MG63 (cell line): ENCODE results near the gene EN2. TPM values are rescaled to one million over a fixed set of nuclear protein-coding genes. Genes with fewer than 3 reads are reported as not detected.

Experiments
- DNase-seq: peaks from one replicate; pipeline ENCODE4 v3.0.0-alpha.2; 2020
- H3K27me3 ChIP-seq: fragments of 250-450 bp; sonication (Bioruptor Pico); 2 replicates; pipeline ENCODE4 v1.5.1; 2020; ENCODE audit warnings: mild to moderate bottlenecking, moderate library complexity
- H3K36me3 ChIP-seq: fragments of 250-450 bp; sonication (Bioruptor Pico); 2 replicates; pipeline ENCODE4 v1.5.1; 2020; ENCODE audit warnings: mild to moderate bottlenecking, moderate library complexity
- H3K4me3 ChIP-seq: fragments of 250-450 bp; sonication (Bioruptor Pico); 2 replicates; pipeline ENCODE4 v1.5.1; 2020; ENCODE audit warnings: mild to moderate bottlenecking, moderate library complexity
- H3K9me3 ChIP-seq: fragments of 250-450 bp; sonication (Bioruptor Pico); 2 replicates; pipeline ENCODE4 v1.5.1; 2020; ENCODE audit warnings: mild to moderate bottlenecking, moderate library complexity
- total RNA-seq: library from RNA; depleted of rRNA; stranded (reverse); fragments of >200 nt; shearing (Covaris generic); gene quantifications from 2 replicates; pipeline ENCODE4 v1.2.3, GENCODE V29; 2014; ENCODE audit warnings: low replicate concordance

Gene EN2
- total RNA-seq, 1 experiment from 2014 or later, result 1.7 TPM

GRCh38 chr7:155423337-155424285 is 34.3 kb upstream of the EN2 start:
- no peak overlapping the region for H3K4me3 ChIP-seq
- no peaks in the 10 kb centered on the region for H3K27me3 ChIP-seq
- DNase-seq, result no peak
- H3K9me3 ChIP-seq, result no peaks in the 10 kb centered on the region
- H3K36me3 ChIP-seq, result no peaks in the 10 kb centered on the region

- Histone ChIP-seq H3K36me3 (no peaks in the 10 kb centered on the region), H3K9me3 (no peaks in the 10 kb centered on the region), H3K27me3 (no peaks in the 10 kb centered on the region), H3K4me3 (no peak overlapping the region)
- no peak for DNase-seq
Observed at GRCh38 chr7:155424301-155425010, 33.5 kb upstream of the EN2 start.

DNA sequence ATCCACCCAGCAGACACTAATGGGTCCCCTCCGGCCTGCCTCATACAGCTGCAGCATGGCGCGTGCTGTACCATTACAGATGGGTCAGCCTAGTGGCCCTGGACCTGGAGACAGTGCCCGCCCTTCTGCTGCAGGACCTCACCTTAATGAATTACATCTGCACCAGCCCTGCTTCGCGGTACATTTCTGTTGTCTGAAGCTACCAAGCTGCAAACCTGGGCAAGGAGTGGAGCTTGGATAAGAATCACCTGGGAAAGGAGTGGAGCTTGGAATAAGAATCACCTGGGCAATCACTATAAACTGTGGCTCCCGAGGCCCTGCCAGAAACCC is 33.0 kb upstream of the EN2 start:
- no peaks in the 10 kb centered on the region for H3K27me3 ChIP-seq
- no peaks in the 10 kb centered on the region for H3K36me3 ChIP-seq
- H3K4me3 ChIP-seq, result no peak overlapping the region
- no peak for DNase-seq
- no peaks in the 10 kb centered on the region for H3K9me3 ChIP-seq

GRCh38 chr7:155425887-155426286 is 32.0 kb upstream of the EN2 start:
- H3K36me3 ChIP-seq, result no peaks in the 10 kb centered on the region
- H3K27me3 ChIP-seq, result no peaks in the 10 kb centered on the region
- no peaks in the 10 kb centered on the region for H3K9me3 ChIP-seq
- H3K4me3 ChIP-seq, result no peak overlapping the region
- no peak for DNase-seq

DNA sequence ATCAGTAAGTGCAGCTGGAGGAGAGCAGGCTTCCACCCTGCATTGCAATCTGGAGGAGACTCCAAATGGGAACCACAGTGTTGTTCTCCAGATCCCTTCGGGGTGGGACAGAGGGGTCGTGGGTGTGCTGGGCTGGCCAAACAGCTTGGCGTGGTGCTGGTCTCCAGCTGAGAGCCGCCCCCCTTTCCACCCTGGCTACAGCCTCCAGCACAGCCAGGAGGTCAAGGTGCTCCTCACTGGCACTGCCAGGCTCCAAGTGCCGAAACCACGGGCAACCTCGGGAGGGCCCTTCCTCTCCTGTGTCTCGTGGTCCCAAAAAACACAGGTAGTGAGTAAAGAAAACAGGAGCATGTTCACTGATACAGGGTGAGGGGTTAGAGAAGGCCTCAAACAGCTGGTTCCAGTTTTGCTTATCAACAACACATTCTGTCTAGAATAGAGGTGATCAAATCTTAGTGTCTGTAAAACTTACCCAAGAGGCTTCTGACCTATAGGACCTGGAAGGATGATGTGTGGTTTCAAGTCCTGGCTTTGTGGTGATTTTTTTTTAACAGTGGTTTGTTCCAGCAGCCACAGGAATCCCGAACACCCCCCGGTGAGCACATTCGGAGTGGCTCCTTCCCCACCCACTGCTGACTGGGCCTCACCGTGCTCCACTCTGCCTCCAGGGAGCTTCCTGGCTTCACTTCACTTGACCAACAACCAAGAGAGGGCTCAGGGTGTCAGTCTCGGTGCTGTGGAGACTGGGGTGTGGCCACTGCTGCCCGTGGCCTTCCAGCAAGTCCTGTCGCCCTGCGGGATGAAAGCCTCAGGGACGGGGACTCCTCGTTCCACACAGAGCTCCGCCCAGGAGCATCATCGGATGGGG is 31.2 kb upstream of the EN2 start:
- H3K36me3 ChIP-seq, result no peaks in the 10 kb centered on the region
- H3K27me3 ChIP-seq, result no peaks in the 10 kb centered on the region
- H3K9me3 ChIP-seq, result no peaks in the 10 kb centered on the region
- H3K4me3 ChIP-seq, result no peak overlapping the region
- no peak for DNase-seq

DNA sequence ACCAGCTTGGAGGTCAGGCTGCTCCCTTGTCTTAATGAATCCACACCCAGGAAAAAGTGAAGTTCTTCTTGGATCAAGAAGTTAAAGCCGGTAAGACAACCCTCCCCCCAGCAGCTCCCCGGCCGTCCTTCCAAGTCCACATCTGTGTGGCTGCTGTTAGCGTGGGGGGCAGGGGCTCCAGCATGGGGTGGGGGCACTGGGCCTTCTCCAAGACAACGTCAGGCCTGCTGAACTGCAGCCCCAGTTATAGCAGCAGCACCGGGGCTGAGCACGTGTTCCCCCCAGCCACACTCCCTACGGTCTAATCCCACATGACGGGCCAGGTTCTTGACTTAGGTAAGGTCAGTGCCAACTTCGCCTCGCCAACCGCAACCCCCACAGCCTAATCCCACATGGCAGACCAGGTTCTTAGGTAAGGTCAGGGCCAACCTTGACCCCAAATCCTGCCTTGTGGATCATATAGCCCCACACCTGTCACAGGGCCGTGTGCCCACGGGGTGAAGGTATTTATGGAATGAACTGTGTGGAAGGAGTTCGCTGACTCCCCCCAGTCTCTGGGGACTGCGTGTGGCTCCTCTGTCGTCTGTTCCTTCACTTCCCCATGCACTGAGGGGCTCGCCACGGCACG is 30.4 kb upstream of the EN2 start:
- no peaks in the 10 kb centered on the region for H3K36me3 ChIP-seq
- H3K9me3 ChIP-seq, result no peaks in the 10 kb centered on the region
- no peak for DNase-seq
- H3K27me3 ChIP-seq, result no peaks in the 10 kb centered on the region
- H3K4me3 ChIP-seq, result no peak overlapping the region

- H3K36me3 ChIP-seq, result no peaks in the 10 kb centered on the region
- no peak for DNase-seq
- no peaks in the 10 kb centered on the region for H3K9me3 ChIP-seq
- no peaks in the 10 kb centered on the region for H3K27me3 ChIP-seq
- no peak overlapping the region for H3K4me3 ChIP-seq
Observed at GRCh38 chr7:155428171-155428834, 29.6 kb upstream of the EN2 start.

DNA sequence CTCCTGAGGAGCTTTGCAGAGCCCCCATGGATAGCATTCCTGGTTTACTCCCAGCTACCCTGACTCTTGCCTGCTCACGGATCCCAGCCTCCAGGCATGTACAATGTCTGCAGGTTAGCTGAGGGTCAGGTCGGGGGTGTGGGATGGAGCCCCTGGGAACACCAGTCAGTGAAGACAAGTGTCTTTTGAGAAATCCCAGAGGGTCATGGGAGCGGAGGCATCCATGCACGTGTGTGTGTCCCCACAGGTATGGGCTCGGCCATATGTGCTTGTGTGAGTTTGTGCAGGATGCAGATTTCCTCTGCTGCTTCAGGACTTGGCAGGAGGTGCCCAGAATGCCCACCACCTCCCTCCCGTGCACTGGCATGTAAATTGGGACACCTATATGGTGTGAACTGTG is 28.3 kb upstream of the EN2 start:
- no peak for DNase-seq
- no peaks in the 10 kb centered on the region for H3K27me3 ChIP-seq
- H3K4me3 ChIP-seq, result no peak overlapping the region
- H3K9me3 ChIP-seq, result no peaks in the 10 kb centered on the region
- H3K36me3 ChIP-seq, result no peaks in the 10 kb centered on the region

DNA sequence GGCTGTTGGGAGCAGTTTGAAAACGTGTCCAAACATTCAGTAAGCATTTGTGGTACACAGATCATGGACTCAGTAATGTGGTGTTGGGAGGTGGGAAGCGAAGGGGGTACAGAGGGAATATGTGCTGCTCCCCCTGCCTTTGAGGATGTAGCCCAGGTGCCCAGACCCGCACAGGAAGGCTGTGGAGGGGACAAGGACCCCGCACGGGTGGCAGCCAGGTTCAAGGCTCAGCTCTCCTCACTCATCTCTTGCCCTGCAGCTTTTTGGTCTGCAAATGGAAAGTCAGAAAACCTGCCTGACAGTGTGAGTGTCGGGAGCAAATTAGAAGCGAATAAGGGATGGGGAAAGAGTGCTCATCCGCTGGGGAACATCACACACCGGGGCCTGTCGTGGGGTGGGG is 27.3 kb upstream of the EN2 start:
- H3K27me3 ChIP-seq, result no peaks in the 10 kb centered on the region
- no peak overlapping the region for H3K4me3 ChIP-seq
- H3K36me3 ChIP-seq, result no peaks in the 10 kb centered on the region
- no peak for DNase-seq
- no peaks in the 10 kb centered on the region for H3K9me3 ChIP-seq

GRCh38 chr7:155431231-155431630 is 26.7 kb upstream of the EN2 start:
- H3K27me3 ChIP-seq, result no peaks in the 10 kb centered on the region
- no peak overlapping the region for H3K4me3 ChIP-seq
- no peaks in the 10 kb centered on the region for H3K9me3 ChIP-seq
- no peaks in the 10 kb centered on the region for H3K36me3 ChIP-seq
- DNase-seq, result no peak

GRCh38 chr7:155431711-155432110 is 26.2 kb upstream of the EN2 start:
- H3K4me3 ChIP-seq, result no peak overlapping the region
- no peaks in the 10 kb centered on the region for H3K27me3 ChIP-seq
- DNase-seq, result no peak
- H3K9me3 ChIP-seq, result no peaks in the 10 kb centered on the region
- no peaks in the 10 kb centered on the region for H3K36me3 ChIP-seq

DNA sequence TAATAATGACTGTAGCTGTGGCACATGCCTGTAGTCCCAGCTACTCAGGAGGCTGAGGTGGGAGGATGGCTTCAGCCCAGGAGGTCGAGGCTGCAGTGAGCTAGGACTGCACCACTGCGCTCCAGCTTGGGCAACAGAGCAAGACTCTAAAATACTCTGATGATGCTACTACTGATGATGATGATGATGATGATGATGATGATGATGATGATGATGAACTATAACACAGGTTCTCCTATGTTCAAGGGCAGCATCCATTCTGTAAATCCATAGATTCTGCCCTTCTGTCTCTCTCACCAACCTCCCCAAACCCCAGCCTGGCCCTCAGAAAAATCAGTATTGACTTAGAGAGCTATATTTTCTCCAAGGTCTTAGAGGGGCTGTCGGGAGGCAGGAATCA is 22.8 kb upstream of the EN2 start:
- H3K36me3 ChIP-seq, result no peaks in the 10 kb centered on the region
- H3K4me3 ChIP-seq, result no peak overlapping the region
- no peaks in the 10 kb centered on the region for H3K9me3 ChIP-seq
- no peaks in the 10 kb centered on the region for H3K27me3 ChIP-seq
- DNase-seq, result no peak

DNA sequence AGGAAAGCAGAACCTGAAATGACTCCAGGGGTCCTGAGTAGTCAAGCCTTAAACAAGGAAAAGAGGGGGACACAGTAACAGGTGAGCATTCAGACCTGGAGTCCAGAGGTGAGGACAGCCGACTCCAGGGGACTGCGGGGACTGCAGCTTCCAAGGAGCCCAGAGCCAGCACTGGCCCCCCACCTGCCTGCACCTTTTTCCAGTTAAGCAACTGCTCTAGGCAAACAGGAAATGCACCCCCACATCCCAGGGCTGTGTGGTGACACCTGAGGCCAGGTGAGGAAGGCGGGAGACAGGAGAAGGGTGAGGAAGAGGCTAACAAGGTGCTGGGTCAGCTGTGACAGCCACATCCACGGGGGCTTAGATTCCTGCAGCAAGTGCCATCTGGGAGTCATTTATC is 20.1 kb upstream of the EN2 start:
- H3K4me3 ChIP-seq, result no peak overlapping the region
- H3K36me3 ChIP-seq, result no peaks in the 10 kb centered on the region
- no peak for DNase-seq
- H3K9me3 ChIP-seq, result no peaks in the 10 kb centered on the region
- no peaks in the 10 kb centered on the region for H3K27me3 ChIP-seq

- no peaks in the 10 kb centered on the region for H3K36me3 ChIP-seq
- no peaks in the 10 kb centered on the region for H3K9me3 ChIP-seq
- no peak for DNase-seq
- H3K4me3 ChIP-seq, result no peak overlapping the region
- no peaks in the 10 kb centered on the region for H3K27me3 ChIP-seq
Observed at GRCh38 chr7:155438777-155439176, 19.2 kb upstream of the EN2 start.

DNA sequence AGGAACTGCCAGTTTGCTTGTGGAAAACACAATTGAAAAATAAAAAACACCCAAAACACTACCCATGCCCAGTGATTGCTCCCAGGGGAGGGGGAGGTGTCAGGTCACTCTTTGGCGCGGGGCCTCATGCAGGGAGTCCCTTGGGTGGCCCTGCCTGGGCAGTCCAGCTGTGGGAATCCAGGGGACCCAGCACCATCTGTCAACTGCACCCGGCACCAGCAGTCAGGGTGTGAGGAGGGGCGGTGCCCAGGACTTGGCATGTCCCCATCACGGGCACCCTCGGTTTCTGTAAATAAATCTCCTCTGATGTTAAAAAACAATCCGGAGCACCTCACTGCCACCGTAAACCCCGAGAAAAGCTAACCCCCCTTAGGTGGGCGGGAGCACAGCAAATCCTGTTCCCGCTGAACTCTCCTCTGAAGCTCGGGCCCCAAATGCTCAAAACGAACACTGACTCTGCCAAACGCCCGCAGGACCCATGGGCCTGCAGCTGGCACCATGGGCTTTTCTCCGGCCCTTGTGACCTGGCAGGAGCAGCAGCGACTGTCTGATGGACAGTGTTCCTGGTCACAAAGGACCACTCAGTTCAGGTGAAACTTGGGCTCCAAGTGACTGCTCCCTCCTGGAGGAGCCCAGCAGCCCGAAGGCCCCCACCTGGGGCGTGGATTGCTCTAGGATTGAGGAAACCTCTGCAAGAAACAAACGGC is 18.5 kb upstream of the EN2 start:
- Histone ChIP-seq H3K9me3 (no peaks in the 10 kb centered on the region), H3K36me3 (no peaks in the 10 kb centered on the region), H3K4me3 (no peak overlapping the region), H3K27me3 (no peaks in the 10 kb centered on the region)
- DNase-seq, result no peak

- DNase-seq, result no peak
- H3K36me3 ChIP-seq, result no peaks in the 10 kb centered on the region
- H3K4me3 ChIP-seq, result no peak overlapping the region
- no peaks in the 10 kb centered on the region for H3K27me3 ChIP-seq
- no peaks in the 10 kb centered on the region for H3K9me3 ChIP-seq
Observed at GRCh38 chr7:155440018-155440410, 17.9 kb upstream of the EN2 start.
